Loucy (cell line): ENCODE measurements around the gene ARRB2.

Experiments used
- EZH2phosphoT487 ChIP-seq: fragments of 200-600 bp; IDR thresholded peaks from 2 replicates; pipeline ENCODE4 v1.6.1; 2018; ENCODE audit warnings: antibody characterized with exemption, mild to moderate bottlenecking, moderate library complexity, borderline replicate concordance
- TF ChIP-seq, protein P1 (sequence below): fragments of 200-600 bp; sonication (generic); conservative IDR thresholded peaks from 2 replicates; pipeline ENCODE4 v1.5.1; 2014; ENCODE audit warnings: mild to moderate bottlenecking, antibody characterized with exemption, low read length

DNA sequence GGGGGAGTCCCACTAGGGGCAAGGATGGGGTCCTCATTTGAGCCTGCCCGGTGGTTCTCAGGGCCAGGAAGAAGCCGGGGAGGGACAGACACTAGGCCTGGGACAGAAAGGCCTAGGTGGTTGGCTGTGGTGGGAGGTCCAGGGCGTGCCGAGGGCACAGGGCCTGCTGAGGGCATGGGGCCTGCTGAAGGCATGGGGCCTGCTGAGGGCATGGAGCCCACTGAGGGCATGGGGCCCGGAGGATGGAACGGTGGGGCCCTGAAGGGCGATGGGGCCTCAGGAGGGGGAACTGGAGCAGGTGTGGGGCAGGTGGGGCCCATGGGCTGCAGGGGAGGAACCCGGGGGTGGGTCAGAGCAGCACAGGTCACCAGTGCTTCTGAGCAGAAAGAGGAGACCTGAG lies 37.7 kb upstream of the ARRB2 start:
- TF ChIP-seq, protein P1, sequence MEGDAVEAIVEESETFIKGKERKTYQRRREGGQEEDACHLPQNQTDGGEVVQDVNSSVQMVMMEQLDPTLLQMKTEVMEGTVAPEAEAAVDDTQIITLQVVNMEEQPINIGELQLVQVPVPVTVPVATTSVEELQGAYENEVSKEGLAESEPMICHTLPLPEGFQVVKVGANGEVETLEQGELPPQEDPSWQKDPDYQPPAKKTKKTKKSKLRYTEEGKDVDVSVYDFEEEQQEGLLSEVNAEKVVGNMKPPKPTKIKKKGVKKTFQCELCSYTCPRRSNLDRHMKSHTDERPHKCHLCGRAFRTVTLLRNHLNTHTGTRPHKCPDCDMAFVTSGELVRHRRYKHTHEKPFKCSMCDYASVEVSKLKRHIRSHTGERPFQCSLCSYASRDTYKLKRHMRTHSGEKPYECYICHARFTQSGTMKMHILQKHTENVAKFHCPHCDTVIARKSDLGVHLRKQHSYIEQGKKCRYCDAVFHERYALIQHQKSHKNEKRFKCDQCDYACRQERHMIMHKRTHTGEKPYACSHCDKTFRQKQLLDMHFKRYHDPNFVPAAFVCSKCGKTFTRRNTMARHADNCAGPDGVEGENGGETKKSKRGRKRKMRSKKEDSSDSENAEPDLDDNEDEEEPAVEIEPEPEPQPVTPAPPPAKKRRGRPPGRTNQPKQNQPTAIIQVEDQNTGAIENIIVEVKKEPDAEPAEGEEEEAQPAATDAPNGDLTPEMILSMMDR: no peak
- TF ChIP-seq EZH2phosphoT487: no peak
